Keratinocyte (primary cell): ENCODE measurements around the gene ENTREP1.

ENCODE experiments used
- CTCF ChIP-seq, 3 experiments: IDR thresholded peaks in 1 of 3; conservative IDR thresholded peaks in 1 of 3; optimal IDR thresholded peaks in 1 of 3; 2 replicates in 2 of 3; 3 replicates in 1 of 3; pipeline versions ENCODE3 to v1.5.1; 2011; ENCODE audit warnings: low read length in 3 of 3, mild to moderate bottlenecking in 3 of 3, moderate library complexity in 2 of 3, control low read depth in 1 of 3, inconsistent platforms in 1 of 3; ENCODE audit not compliant: insufficient read depth in 2 of 3; ENCODE audit errors: extremely low read depth in 1 of 3
- EZH2 ChIP-seq: IDR thresholded peaks from one replicate; pipeline ENCODE4 v1.6.1; 2012; ENCODE audit warnings: inconsistent platforms, mild to moderate bottlenecking, low read length, moderate library complexity

GRCh38 chr9:69411931-69412740, 87.1 kb downstream of the ENTREP1 start:
- TF ChIP-seq CTCF (optimal IDR thresholded peaks at IDR 0.05 in 1 of 3, IDR thresholded peaks at IDR 0.05 in 1 of 3, conservative IDR thresholded peaks at IDR 0.05 in 1 of 3; ENCODE audit: extremely low read depth in 1 of 3, insufficient read depth in 2 of 3, low read length in 3 of 3) (no peak), EZH2 (no peak)
